Left renal pelvis (tissue), 4 donors: ENCODE measurements around the gene VAV2. TPM values are rescaled to one million over a fixed set of nuclear protein-coding genes. Genes with fewer than 3 reads are reported as not detected.

Experiments
- DNase-seq, 4 donors: peaks; one replicate each; pipeline ENCODE4 v3.0.0-alpha.2; 2013; ENCODE audit warnings: low read depth in 4 of 4, low spot score in 3 of 4
- polyA plus RNA-seq, 4 donors: library from polyadenylated mRNA; unstranded; fragments of 120-200 nt; gene quantifications; one replicate each; pipeline ENCODE4 v1.2.1, GENCODE V29; 2013; ENCODE audit not compliant: insufficient read length in 4 of 4

Gene VAV2
- polyA plus RNA-seq, 4 donors = 14.7 to 47.1 (median 34.7) TPM

DNA sequence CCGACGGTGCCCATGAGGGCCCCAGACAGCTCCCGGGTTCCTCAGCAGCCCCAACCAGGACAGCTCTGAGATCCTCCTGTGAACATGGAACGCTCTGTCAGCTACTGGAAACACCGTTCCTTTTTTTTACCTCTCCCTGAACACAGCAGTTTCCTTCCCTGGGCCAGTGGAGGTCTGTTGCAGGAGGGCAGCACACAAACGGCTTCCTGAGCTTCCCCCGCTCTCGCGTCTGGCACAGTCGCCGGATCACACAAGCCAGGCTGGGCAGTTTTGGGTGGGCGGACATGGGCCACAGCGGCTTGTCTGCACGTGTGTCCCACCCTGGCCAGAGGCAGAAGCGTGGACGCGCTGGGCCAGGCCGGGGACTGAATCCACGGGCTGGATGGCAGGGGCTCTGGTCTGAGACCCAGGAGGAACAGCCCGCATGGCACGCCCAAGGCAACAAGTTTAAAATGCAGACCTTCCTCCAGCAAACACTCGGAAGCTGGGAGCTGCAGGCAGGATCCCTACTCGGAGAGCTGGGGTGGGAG, 147.2 kb downstream of the VAV2 start:
- DNase-seq = no peak

- DNase-seq = no peak
Observed at GRCh38 chr9:133844398-133844784, 147.7 kb downstream of the VAV2 start.

- no peak for DNase-seq
Observed at GRCh38 chr9:133843751-133844397, 148.2 kb downstream of the VAV2 start.

GRCh38 chr9:133843250-133843649, 148.9 kb downstream of the VAV2 start:
- no peak for DNase-seq

GRCh38 chr9:133842721-133843227, 149.3 kb downstream of the VAV2 start:
- no peak for DNase-seq

DNA sequence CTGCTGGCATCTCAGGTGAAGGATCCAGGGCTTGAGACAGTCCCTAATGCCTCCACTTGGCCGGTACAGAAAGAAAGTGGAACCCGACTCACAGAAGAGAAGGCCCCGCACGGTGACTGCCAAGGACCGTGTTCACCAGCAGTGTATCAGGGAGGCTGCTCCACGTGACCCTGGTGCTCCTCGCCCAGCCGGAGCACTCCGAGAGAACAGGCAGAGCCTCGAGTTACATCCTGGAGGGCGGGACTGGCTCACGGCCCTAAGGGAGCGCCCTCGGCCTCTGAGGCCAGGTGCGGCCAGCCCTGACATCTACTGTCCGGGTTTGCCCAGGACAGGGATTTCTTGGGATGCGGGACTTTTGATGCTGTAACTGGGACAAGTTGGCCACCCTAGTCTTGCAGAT, 149.9 kb downstream of the VAV2 start:
- DNase-seq = no peak

- DNase-seq = no peak
Observed at GRCh38 chr9:133841167-133841812, 150.8 kb downstream of the VAV2 start.

GRCh38 chr9:133839822-133840329, 152.2 kb downstream of the VAV2 start:
- no peak for DNase-seq

GRCh38 chr9:133838859-133839507, 153.1 kb downstream of the VAV2 start:
- DNase-seq = no peak

- DNase-seq = no peak
Observed at GRCh38 chr9:133837627-133838597, 154.2 kb downstream of the VAV2 start.

- DNase-seq = no peak
Observed at GRCh38 chr9:133836818-133837217, 155.3 kb downstream of the VAV2 start.

DNA sequence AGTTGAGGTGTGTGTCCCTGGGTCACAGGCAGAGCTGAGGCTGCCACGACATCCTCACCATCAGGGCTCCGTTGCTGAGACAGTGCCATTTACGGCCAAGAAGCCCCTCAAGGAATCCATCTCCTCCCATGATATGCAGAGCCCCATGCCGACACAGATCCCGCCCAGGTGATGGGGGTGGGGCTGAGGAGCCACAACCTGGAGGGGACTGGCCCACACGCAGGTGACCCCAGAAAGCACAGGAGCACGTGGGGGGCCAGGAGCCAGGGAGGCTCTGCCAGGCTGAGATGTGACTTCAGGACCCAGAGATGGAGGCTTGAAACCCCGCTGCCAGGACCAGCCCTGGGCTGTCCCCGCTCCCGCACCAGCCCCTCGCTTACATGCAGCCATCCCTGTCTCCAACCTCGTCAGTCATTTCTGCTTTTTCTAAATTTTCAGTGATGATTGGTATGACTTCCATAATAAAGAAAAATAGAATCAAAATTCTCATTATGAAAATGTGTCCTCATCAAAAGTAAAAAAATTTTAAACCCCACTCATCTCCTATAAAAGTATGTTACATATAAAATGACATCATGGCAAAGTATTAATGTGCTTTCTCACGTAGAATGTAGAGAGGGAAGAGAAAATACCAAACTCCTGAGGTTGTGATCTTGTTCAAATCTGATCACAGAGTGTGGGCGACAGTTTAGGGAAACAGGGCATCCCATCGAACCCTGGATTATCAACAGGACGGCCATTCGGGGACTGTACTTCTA, 155.9 kb downstream of the VAV2 start:
- DNase-seq = no peak

GRCh38 chr9:133835262-133835901, 156.7 kb downstream of the VAV2 start:
- DNase-seq = no peak

DNA sequence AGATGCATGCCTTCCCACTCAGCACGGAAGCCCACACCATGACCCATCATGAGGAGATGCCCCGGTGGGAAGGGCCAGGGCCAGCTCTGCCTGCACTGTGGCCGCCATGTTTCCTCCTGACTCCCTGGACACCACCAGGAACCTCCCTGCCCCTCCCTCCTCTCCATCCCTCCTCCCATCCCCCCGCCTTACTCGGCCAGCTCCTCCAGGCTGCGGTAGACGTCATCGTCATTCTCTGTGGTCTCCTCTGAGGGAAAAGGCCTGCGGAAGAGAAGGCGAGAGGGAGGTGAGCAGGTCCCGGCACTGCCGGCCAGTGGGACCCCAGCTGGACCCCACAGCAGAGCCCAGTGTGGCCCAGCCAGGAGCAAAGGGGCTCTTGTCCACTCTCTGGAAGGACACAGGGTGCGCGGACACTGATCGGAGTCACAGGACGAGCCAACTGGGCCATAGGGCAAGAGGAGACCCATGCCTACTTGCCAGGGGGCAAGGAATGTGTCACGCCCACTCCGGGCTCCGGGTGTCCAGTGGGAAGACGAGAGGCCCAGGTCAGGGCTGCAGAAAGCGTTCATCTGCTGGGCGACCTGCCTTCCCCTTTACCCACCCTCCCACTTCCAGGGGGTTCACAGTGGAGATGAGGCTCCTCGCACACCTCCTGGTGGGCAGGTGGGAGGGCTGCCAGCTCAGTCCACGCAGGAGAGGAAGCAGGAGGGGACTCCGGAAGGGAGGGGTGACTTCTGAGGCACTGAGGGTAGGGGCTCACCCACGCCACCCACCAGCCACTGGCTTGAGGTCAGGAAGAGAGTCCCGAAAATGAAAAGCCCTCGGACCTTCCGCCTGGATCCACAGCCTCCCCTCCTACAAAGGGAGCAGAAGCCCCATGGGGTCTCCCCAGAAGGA, 157.8 kb downstream of the VAV2 start:
- no peak for DNase-seq

DNA sequence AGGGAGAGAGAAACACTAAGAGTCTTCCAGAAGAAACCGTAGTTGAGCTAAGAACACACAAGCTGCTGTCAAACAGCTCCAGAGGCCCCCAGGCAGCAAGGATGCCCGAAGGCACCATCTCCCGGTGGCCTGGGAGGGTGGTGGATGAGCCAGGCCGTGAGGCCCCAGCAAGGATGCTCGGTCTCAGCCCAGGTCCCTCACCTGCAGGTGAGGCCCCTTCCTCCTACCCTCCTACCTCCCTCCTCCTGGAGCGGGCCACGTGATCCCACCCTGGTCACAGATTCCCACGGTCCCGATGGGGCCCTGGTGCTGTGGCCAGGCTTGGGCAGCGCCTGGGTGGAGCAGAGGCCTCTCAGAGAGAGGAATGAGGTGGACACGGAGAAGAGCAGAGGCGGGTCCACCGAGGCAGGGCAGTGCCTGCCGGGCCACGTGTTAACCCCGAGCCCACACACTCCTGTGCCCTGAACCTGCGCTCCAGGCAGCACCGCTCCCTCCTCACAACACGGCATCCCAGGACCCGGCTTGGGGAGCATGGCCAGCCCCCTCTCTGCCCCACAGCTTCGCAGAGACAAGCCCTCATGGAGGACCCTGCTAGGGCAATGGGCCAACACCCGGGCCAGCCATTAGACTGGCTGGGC, 158.6 kb downstream of the VAV2 start:
- no peak for DNase-seq

- DNase-seq = no peak
Observed at GRCh38 chr9:133832877-133833276, 159.2 kb downstream of the VAV2 start.

DNA sequence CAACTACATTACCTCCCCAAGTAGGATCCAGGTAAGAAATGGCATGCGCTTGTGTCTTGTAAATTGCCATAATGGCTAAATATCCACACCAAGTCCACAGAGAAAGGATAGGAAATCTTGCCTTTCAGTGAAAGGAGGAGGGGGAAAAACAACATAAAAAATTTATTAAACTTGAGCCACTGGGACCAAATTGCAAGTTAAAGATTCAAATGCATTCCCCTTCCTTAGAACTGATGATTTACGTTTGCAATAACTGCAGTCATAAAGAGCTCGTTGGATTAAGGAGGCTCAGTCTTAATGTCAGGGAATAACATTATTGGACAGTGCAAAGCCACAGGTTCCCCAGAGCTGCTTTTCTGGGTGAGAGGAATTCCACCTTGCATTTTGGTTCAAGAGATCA, 161.4 kb downstream of the VAV2 start:
- no peak for DNase-seq

GRCh38 chr9:133830310-133830709, 161.8 kb downstream of the VAV2 start:
- no peak for DNase-seq
